D721Med (cell line): ENCODE measurements around the gene HIRA.
"Not testable (repeated sequence)": the region's sequence is repeated elsewhere in the genome, so short reads cannot be mapped to it uniquely, and the experiment has no call there.

Experiments
- DNase-seq: peaks from one replicate; pipeline ENCODE4 v3.0.0; 2011; ENCODE audit warnings: low spot score; ENCODE audit not compliant: insufficient read length
- FAIRE-seq: peaks from 2 replicates; lab custom pipeline; 2011; peaks lifted over from hg19 to GRCh38; lab: Jason Lieb, UNC
- TF ChIP-seq, protein P1 (sequence below): IDR thresholded peaks from 2 replicates; pipeline ENCODE4 v1.5.1; 2012; ENCODE audit warnings: mild to moderate bottlenecking, control low read depth; ENCODE audit not compliant: insufficient read depth; ENCODE audit errors: missing control alignments

The HIRA gene

DNA sequence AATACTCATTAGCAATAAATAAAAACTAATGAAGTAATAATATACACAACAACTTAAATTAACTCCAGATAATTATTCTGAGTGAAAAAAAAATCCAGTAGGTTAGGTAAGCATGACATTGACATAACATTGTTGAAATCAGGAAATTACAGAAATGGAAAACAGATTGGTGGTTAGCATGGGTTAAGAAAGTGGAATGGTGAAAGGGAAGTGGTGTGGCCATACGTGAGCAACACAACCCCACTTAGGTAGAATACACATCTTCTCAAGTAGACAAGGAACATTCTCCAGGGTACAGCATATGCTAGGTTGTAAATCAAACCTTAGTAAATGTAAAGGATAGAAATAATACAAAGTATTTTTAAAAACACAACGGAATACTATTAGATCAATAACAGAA, 109.8 kb downstream of the HIRA start:
- no peak for FAIRE-seq
- DNase-seq, result no peak
- TF ChIP-seq, protein P1, sequence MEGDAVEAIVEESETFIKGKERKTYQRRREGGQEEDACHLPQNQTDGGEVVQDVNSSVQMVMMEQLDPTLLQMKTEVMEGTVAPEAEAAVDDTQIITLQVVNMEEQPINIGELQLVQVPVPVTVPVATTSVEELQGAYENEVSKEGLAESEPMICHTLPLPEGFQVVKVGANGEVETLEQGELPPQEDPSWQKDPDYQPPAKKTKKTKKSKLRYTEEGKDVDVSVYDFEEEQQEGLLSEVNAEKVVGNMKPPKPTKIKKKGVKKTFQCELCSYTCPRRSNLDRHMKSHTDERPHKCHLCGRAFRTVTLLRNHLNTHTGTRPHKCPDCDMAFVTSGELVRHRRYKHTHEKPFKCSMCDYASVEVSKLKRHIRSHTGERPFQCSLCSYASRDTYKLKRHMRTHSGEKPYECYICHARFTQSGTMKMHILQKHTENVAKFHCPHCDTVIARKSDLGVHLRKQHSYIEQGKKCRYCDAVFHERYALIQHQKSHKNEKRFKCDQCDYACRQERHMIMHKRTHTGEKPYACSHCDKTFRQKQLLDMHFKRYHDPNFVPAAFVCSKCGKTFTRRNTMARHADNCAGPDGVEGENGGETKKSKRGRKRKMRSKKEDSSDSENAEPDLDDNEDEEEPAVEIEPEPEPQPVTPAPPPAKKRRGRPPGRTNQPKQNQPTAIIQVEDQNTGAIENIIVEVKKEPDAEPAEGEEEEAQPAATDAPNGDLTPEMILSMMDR, result no peak

DNA sequence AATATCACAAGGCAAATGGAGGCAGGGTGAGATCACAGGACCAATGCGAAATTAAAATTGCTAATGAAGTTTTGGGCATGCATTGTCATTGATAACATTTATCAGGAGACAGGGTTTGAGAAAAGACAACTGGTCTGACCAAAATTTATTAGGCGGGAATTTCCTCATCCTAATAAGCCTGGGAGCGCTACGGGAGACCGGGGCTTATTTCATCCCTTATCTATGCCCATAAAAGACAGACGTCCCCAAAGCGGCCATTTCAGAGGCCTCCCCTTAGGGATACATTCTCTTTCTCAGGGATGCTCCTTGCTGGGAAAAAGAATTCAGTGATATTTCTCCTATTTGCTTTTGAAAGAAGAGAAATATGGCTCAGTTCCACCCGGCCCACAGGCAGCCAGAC, 111.4 kb downstream of the HIRA start:
- not testable (repeated sequence) for FAIRE-seq, DNase-seq

DNA sequence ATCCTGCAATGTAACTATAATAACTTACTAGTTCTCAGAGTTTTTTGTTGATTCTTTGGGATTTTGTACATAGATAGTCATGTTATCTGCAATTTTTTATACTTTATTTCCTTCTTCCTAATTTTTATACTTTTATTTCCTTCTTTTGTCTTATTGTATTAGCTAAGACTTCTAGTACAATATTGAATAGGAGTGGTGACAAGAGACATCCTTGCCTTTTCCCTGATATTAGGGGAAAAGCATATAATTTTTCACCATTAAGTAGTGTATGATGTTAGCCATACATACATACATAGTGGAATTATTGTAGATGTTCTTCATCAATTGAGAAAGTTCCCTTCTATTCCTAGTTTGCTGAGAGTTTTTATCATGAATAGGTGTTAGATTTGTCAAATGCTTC, 112.3 kb downstream of the HIRA start:
- FAIRE-seq (no peak), DNase-seq (no peak)
- TF ChIP-seq, protein P1, result no peak

DNA sequence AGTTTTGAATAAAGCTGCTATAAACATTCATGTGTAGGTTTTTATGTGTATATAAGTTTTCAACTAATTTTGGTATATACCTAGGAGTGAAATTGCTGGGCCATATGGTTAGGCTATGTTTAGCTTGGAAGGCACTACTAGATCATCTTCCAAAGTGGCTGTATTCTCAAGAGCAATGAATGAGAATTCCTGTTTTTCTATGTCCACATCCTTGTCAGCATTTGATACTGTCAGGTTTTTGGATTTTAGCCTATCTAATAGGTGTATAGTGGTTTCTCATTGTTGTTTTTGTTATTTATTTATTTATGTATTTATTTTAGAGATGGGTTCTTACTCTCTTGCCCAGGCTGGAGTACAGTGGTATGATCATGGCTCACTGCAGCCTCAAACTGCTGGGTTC, 113.7 kb downstream of the HIRA start:
- FAIRE-seq, result no peak
- TF ChIP-seq, protein P1, result no peak

DNA sequence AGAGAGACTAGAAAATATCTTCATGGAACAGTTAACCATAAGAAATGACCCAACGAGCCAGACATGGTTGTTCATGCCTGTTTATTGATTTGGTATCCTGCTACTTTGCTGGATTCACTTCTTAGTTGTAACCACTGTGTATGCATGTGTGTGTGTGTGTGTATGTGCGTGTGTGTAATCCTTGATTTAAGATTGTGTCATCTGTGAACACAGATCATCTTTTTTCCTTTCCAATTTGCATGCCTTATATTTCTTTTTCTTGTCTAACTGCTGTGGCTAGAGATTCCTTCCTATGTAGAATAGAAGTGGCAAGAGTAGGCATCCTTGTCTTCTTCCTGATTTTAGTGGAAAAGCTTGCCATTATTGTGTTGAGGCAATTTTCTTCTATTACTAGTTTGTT, 123.7 kb downstream of the HIRA start:
- TF ChIP-seq, protein P1, result no peak
- DNase-seq, result no peak
- FAIRE-seq, result no peak

More for the DNA sequence above, 113.7 kb downstream of the HIRA start:
- DNase-seq, result no peak

DNA sequence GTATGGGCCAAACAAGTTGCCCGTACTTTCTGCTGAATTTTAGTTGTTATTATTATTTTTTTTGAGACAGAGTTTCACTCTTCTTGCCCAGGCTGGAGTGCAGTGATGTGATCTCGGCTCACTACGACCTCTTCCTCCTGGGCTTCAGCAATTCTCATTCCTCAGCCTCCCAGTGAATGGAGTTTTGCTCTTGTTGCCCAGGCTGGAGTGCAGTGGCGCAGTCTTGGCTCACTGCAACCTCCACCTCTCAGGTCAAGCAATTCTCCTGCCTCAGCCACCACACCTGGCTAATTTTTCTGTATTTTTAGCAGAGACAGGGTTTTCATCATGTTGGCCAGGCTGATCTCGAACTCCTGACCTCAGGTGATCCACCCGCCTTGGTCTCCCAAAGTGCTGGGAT, 125.0 kb downstream of the HIRA start:
- not testable (repeated sequence) for DNase-seq, FAIRE-seq

DNA sequence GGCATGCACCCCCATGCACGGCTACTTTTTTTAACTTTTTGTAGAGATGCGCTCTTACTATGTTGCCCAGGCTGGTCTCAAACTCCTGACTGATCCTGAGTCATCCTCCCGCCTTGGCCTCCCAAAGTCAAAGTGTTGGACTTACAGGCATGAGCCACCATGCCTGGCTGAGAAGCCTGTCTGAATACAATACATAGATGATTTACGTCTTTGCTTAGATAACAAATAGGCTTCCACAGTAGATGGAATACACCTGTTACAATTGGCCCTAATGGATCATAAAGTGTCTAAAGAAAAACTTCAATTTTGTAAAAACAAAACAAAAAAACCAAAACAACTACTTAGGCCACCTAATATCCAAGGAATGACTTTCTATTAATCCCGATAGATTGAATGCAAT, 127.0 kb downstream of the HIRA start:
- FAIRE-seq (no peak), DNase-seq (no peak)

DNA sequence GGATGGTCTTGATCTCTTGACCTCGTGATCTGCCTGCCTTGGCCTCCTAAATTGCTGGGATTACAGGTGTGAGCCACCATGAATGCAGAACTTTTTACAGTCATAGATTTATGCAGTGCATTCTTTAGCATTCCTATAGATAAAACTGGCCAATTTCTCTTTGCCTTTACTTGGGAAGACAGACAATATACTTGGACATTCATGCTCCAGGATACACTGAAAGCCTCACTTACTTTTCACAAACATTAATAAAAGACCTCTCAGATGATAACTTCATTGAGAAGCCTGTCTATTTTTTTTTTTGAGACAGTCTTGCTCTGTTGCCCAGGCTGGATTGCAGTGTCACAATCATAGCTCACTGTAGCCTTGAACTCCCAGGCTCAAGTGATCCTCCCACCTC, 127.7 kb downstream of the HIRA start:
- DNase-seq (no peak), FAIRE-seq (no peak)
- TF ChIP-seq, protein P1, result no peak

More for the DNA sequence above, 127.0 kb downstream of the HIRA start:
- TF ChIP-seq, protein P1, result no peak
